Left ventricle myocardium superior (tissue), 1 donor: Measurements from ENCODE around the gene CKAP5. TPM values are rescaled to one million over a fixed set of nuclear protein-coding genes. Genes with fewer than 3 reads are reported as not detected.

Experiments
- ATAC-seq: fragments of 200-7000 bp; cut with Tn5 transposase; one replicate; pipeline ENCODE4 v1.9.1; 2020; ENCODE audit warnings: mild to moderate bottlenecking, moderate library complexity
- DNase-seq: peaks from one replicate; pipeline ENCODE4 v3.0.0-alpha.2; 2020
- intact Hi-C: fragments of 100-400 bp; cut with micrococcal nuclease; formaldehyde crosslinking; loops from one replicate; pipeline ENCODE4 v1.11.0; 2022
- total RNA-seq: library from RNA; stranded (reverse); fragmentation: NEBNext Ultra II Directional; extraction: Animal tissue kit (Norgen Biotek cat#: 25700); gene quantifications from one replicate; pipeline ENCODE4 v1.2.1, GENCODE V29; 2021
- donor health status: DM: no; HTN: yes; CAD: no; lungs with severe emphysema.

Gene CKAP5
- total RNA-seq, 1 donor from 2014 or later = 73.6 TPM

GRCh38 chr11:46737699-46738098 is 108.4 kb downstream of the CKAP5 start:
- DNase-seq (no peak), ATAC-seq (no peak)
- intact Hi-C loops = no loop called here

- intact Hi-C loops = no loop called here
- DNase-seq (no peak), ATAC-seq (no peak)
Measured at GRCh38 chr11:46736615-46737014, 109.5 kb downstream of the CKAP5 start.

DNA sequence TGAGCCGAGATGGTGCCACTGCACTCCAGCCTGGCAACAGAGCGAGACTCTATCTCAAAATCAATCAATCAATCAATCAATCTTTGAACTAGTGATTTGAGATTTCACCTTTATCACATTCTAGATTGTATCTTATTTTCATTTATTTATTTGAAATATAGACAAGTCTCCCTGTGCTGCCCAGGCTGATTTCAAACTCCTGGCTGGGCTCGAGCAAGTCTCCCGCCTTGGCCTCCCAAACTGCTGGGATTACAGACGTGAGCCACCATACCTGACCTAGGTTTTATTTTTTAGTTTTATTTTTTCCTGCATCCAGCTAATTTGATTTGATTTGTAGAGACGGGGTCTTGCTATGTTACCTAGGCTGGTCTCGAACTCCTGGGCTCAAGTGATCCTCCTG is 109.9 kb downstream of the CKAP5 start:
- ATAC-seq (no peak), DNase-seq (no peak)
- intact Hi-C loops = no loop called here

DNA sequence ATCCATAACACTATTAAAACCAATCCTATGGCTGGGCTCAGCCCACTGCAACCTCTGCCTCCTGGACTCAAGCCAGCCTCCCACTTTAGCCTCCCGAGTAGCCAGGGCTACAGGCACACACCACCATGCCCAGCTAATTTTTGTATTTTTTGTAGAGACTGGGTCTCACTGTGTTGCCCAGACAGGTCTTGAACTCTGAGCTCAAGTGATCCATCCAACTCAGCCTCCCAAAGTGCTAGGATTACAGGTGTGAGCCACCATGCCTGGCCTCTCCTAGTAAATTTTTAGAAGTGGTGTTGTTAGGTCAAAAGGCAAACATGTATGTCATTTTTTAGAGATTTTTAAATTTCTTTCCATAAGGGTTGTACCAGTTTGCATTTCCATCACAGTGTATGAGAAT is 112.8 kb downstream of the CKAP5 start:
- no peak for ATAC-seq

GRCh38 chr11:46731545-46731944 is 114.5 kb downstream of the CKAP5 start:
- intact Hi-C loops = no loop called here
- DNase-seq (no peak), ATAC-seq (no peak)

More for the DNA sequence above, 112.8 kb downstream of the CKAP5 start:
- DNase-seq = no peak
- intact Hi-C loops = no loop called here

DNA sequence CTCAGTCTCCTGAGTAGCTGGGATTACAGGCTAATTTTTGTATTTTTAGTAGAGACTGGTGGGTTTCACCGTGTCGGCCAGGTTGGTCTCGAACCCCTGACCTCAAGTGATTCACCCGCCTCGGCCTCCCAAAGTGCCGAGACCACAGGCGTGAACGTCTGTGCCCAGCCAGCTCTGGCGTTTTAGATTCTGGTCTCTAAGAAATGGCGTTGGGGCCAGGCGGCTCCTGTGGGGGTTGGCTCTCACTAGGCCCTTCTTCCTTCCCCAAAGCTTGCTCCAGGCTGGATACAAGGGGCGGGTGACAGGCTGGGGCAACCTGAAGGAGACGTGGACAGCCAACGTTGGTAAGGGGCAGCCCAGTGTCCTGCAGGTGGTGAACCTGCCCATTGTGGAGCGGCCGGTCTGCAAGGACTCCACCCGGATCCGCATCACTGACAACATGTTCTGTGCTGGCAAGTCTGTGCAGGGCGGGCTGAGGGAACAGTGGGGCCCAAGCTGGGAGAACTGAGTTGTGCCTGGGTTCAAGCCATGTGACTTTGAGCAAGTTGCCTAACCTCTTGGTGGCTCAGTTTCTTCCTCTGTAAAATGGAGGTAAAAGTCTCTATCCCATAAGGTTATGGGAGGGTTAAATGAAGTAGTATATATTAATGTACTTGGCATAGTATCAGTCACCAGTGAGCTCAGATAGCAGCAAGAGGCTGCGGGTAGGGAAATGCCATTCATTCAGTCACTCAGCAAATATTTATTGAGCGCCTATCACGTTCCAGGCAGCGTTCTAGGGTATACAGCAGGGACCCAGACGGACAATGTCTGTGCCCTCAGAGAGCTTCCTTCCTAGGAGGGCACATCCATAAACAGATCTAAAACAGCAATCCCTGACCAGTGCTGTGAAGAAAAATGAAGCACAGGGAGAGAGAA is 116.7 kb downstream of the CKAP5 start:
- intact Hi-C loops = no loop called here
- DNase-seq (no peak), ATAC-seq (no peak)

- ATAC-seq (no peak), DNase-seq (no peak)
- intact Hi-C loops = no loop called here
Measured at GRCh38 chr11:46728659-46729040, 117.4 kb downstream of the CKAP5 start.

DNA sequence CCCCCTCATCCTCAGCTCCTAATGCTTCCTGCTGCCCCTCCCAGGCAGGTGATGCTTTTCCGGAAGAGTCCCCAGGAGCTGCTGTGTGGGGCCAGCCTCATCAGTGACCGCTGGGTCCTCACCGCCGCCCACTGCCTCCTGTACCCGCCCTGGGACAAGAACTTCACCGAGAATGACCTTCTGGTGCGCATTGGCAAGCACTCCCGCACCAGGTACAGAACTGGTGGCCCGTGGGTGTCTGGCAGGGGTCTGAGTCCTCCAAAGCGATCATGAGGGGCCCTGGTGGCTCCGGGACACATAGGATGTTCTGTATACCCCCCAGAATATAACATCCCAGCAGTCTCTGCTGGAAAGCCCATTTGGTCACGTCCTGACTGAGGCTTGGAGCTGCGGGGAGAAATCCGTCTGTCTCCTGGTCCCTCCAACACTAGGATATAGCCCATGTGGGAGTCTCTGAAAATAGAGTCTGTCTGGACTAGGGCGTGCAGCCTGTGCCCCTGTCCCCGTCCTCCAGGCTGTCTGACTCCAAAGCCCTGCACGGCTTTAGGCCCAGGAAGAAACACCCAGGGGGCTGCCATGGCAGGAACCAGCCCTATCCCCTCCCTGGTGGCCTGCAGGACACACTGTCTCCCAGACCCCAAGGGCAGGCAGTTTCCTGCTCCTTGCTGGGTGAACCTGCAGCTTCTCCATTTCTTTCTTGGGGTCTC is 118.0 kb downstream of the CKAP5 start:
- ATAC-seq = no peak
- no peak for DNase-seq
- intact Hi-C loops = no loop called here

GRCh38 chr11:46726206-46726862 is 119.7 kb downstream of the CKAP5 start:
- intact Hi-C loops = no loop called here
- no peak for ATAC-seq
- no peak for DNase-seq

- DNase-seq (no peak), ATAC-seq (no peak)
- intact Hi-C loops = no loop called here
Measured at GRCh38 chr11:46725338-46726205, 120.5 kb downstream of the CKAP5 start.

- DNase-seq (no peak), ATAC-seq (no peak)
- intact Hi-C loops = no loop called here
Measured at GRCh38 chr11:46724088-46724487, 122.0 kb downstream of the CKAP5 start.

GRCh38 chr11:46723359-46723680 is 122.8 kb downstream of the CKAP5 start:
- intact Hi-C loops = no loop called here
- ATAC-seq (no peak), DNase-seq (no peak)

GRCh38 chr11:46722566-46723358 is 123.3 kb downstream of the CKAP5 start:
- intact Hi-C loops = no loop called here
- no peak for ATAC-seq
- DNase-seq = no peak

GRCh38 chr11:46721286-46721685 is 124.8 kb downstream of the CKAP5 start:
- DNase-seq (no peak), ATAC-seq (no peak)
- intact Hi-C loops = no loop called here

DNA sequence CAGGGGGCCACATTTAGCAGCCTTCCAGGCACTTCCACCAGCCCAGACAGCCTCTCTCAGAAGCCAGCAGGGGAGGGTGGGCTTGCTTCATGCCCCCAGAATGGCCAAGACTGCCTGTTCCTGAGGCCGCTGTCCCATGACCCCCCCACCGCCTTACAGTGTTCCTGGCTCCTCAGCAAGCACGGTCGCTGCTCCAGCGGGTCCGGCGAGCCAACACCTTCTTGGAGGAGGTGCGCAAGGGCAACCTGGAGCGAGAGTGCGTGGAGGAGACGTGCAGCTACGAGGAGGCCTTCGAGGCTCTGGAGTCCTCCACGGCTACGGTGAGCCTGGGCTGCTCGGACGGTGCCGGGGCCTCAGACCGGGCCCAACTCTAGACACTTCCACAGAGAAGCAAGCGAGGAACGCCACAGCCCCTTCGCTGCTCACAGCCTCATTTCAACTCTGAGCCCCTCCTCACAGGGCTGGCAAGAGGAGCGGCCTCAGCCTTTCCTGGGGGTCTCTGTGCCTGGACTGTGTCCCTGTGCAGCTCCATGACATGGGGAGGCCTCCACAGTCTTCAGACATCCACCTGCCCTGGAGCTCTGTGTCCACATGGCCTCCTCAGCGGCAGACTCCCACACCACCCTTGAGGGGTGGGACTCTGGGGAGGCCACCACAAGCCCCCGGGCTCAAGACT is 126.4 kb downstream of the CKAP5 start:
- DNase-seq = no peak
- no peak for ATAC-seq
- intact Hi-C loops = no loop called here

GRCh38 chr11:46719048-46719542 is 127.0 kb downstream of the CKAP5 start, which contains the start of gene F2:
F2 (plus strand) TSS chr11:46719213; CDS start chr11:46719236, 23 bp downstream.
- no peak for DNase-seq
- intact Hi-C loops = no loop called here
- ATAC-seq = no peak

DNA sequence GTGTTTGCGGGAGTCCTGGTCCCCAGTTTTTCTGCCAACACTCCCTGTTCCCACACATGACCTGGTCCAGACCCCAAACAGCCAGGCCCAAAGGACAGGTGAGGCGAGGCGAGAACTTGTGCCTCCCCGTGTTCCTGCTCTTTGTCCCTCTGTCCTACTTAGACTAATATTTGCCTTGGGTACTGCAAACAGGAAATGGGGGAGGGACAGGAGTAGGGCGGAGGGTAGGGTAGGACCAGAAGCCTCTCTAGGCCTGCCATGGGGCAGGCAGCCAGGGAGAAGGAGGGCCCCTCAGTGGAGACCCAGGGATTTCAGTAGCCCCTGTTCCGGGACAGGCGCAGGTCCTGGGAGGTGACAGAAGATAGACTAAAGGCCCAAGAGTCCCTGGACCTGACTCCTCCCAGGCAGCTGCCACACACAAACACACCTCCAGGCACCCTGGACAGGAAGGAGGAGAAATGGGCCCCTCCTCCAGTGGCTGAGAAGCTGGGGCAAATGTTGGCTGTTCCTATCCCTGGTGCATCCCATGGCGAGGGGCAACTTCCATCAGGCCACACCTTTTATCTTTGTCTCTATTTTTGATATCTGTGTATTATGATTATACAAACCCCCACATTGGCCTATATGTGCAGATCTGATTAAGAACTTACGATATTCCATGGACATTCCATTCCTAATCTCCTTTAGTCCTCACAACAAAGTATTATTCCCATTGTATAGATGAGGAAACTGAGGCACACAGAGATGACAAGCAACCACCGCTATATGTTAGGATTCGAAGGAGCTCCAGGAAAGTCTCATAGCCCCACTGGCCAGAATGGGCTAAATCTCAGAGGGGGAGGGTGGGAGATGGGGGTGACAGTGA is 127.7 kb downstream of the CKAP5 start:
- ATAC-seq (no peak), DNase-seq (no peak)
- intact Hi-C loops = no loop called here
